Hematopoietic multipotent progenitor cell treated with erythropoietin and hydrocortisone succinate and interleukin-3 and kit ligand, for 4 days (in vitro differentiated cells): ENCODE data around the gene PPIB.

Experiments used
- DNase-seq: peaks from one replicate; pipeline ENCODE4 v3.0.0-alpha.2; 2015

Gene PPIB

DNA sequence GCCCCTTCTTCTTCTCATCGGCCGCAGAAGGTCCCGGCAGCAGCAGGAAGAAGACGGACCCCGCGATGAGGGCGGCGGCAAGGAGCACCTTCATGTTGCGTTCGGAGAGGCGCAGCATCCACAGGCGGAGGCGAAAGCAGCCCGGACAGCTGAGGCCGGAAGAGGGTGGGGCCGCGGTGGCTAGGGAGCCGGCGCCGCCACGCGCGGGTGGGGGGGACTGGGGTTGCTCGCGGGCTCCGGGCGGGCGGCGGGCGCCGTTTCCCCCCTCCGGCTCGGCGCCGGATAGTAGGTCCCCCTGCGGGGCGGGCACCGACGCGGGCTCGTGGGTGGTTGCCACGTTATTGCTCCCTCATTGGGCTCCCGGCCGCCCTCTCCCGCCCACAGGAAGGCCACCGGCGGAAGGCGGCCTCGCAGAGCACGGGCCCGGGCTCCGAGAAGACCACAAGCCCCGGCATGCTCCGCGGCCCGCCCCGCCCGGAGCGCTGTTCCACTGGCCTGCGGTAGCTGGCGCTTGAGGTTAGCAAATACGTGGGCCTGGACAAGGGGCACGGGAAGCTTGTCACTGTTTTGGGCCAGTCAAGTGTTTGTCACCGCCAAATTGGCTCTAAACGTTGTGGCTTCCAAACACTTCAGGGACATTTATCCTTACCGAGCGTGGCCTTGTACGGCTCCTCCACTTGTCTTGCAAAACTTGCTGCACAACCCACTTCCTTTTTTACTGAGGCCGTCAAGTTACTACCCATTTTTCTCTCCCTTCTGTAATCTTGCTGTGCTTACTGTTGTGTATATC, at the start of gene PPIB:
Gene PPIB, minus strand, starts transcription at position 154 of the 790 bp plus-strand sequence. Its CDS starts 36 bp downstream, at position 118.
- peak; percentile 99 for DNase-seq

DNA sequence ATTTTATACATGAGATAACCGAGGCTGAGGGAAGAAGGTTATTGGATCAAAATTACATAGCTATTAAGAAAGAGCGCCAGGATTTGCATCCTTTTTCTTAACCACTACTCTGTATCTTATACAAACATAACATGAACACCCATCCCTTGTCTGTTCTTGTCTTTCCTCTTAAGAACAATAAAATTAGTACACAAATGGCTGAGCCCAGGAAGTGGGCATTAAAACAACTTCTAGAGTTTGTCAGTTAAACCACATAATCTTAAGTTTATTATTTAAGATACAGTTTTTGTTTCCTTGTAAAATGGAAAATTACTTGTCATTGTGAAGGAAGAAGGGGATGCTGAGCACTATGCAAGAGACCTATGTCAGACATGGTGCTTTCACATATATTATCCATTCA, 48.9 kb upstream of the PPIB start:
- no peak for DNase-seq

- DNase-seq = no peak
Observed at GRCh38 chr15:64210371-64210770, 47.5 kb upstream of the PPIB start.

- peak; percentile 79 for DNase-seq
Observed at GRCh38 chr15:64209680-64210334, 47.0 kb upstream of the PPIB start.

DNA sequence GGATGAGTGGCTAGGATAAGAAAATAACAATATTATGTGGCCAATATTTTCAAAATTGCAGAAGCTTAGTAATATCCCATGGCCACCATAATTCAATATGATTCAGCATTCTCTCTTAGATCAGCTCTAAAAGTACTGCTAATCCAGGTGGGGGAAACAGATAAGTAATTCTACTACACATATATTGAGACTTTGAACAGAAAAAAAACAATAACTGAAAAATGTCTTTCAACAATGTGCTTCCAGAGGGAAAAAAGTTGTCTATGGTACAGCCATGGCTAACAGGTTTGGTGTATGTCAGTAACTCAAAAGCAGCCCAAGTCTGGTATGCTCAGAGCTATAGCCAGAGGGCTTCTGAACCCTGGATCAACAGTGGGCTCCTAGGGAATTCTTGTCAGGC, 42.4 kb upstream of the PPIB start:
- DNase-seq = peak; percentile 70

GRCh38 chr15:64197425-64197824, 34.6 kb upstream of the PPIB start:
- no peak for DNase-seq

GRCh38 chr15:64193971-64194370, 31.1 kb upstream of the PPIB start:
- DNase-seq = no peak

GRCh38 chr15:64191971-64192830, 29.4 kb upstream of the PPIB start:
- DNase-seq = no peak

- DNase-seq = no peak
Observed at GRCh38 chr15:64187396-64188191, 24.8 kb upstream of the PPIB start.

DNA sequence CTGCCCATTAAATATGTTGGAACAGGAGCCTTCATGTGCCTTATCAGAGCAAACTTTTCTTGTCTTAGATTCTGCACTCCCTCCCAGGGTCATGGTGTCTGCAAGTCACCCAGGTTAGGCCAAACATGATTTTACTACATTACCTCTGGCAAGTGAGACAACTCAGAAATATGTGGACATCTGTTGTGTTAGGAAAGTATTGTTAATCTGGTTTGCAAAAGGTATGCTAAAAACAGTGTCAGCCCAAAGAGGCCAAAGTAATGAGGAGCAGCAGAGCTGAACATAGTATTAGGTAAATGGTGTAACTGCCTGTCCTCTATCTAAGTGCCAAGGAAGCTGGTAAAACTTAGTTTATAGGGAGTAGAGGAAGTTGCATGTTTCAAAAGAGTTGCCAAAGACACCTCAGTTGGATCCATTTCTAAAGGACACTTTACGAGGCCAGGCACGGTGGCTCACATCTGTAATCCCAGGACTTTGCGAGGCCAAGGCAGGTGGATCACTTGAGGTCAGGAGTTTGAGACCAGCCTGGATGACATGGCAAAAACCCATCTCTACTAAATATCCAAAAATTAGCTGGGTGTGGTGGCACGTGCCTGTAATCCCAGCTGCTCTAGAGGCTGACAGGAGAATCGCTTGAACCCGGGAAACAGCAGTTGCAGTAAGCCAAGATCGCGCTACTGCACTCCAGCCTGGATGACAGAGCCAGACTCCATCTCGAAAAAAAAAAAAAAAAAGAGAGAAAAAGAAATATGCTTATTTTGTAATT, 22.5 kb upstream of the PPIB start:
- no peak for DNase-seq

- DNase-seq = no peak
Observed at GRCh38 chr15:64182859-64183370, 20.1 kb upstream of the PPIB start.

DNA sequence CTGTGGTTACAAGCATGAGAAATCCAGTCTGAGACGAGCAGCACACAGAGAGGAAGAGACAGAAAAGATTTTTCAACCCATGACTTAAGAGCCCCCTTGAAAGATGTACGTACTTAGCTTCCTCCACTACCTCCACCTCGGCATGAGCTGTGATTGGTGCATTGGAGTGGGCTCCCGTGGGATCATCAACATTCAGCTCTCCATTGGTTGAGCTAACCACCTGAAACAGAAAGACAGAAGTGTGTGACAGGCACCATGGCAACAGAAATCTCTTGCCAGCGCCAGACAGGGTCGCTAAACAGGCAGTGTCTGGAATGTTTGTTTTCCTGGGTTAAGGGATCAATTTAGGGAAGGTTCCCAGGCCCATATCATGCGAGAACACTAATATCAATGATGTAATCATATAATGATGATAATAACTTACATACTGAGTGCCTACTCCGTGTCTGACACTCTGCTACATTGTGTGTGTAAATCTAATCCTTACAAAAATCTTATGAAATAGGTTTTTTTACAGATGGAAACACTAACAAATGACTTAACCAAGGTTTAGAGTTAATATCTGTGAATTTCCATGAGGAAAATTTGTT, 17.5 kb upstream of the PPIB start:
- no peak for DNase-seq

DNA sequence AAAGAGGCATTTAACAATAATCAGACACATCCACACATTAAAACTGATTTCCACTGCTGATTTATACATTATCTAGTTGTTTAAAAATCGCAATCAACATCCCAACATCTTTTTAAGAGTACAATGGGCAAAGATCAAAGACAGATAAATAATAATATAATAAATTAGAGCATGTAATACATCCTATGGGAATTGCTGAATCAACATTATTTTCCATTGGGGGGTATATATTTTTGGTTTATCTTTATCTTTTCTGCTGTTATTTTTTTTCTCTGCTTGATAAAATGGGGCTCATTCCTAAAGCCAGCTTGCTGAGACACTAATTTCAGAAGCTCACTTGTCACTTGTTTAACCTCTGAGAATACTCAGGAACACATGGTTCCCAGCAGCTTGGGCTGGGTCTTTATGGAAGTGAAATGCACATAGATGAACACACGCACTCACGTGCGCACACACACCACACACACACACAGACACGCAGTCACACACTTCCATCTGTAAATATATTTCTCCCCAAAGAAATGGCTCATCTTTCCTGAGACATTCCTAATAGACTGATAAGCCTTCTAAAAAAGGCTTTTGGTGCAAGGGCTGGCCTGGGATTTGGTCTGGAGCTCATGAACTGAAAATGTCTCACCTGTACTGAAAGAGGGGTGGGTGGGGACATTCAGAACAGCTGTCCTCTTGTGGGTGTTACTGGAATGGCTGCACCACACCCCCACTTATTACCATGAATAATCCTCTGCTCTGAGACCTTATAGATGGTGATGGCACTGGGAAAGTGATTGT, 3.5 kb upstream of the PPIB start:
- DNase-seq = no peak

DNA sequence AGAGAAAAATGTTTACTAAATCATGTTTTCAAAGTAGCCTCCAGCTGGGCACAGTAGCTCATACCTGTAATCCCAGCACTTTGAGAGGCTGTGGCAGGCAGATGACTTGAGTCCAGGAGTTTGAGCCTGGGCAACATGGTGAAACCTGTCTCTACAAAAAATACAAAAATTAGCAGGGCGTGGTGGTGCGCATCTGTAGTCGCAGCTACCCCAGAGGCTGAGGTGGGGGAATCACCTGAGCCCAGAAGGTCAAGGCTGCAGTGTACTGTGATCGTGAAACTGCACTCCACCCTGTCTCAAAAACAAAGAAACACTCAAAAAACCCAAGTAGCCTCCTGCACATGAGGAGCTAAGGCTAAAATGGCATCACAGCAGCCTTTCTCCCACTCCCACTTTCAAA, 1.6 kb upstream of the PPIB start:
- DNase-seq = no peak

DNA sequence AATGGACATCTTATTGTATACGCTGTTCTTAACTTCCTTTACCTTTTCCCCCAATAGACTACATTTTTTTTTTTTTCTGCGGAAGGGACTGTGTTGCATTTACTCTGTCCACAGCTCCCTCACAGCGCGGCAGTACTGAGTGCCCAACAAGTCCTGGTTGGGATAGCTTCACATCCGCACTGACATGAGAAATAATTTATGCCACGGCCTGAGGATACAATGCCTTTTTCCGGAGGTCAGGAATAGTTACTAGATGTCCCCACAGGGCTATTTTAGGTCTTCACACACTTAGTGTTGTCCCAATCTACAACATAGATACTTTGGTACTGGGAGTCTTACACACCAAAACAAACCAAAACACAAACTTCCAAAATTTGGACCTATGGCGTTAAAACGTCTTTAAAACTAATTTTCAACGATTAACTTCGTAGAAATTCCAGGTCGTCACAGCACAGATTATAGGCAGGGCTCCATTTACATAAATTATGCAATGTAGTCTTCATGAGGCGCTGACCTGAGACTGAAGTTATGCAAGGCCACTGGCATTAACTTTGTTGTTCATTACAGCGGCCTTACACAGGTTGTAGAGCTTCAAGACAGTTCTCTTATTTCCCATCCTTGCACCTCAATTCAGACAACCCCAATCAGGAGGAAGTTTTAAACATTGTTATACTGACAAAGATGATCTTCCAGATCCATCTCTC, 989 bp upstream of the PPIB start:
- DNase-seq = peak; percentile 56

- DNase-seq = no peak
Observed at GRCh38 chr15:64162478-64162868, 349 bp downstream of the PPIB start.

DNA sequence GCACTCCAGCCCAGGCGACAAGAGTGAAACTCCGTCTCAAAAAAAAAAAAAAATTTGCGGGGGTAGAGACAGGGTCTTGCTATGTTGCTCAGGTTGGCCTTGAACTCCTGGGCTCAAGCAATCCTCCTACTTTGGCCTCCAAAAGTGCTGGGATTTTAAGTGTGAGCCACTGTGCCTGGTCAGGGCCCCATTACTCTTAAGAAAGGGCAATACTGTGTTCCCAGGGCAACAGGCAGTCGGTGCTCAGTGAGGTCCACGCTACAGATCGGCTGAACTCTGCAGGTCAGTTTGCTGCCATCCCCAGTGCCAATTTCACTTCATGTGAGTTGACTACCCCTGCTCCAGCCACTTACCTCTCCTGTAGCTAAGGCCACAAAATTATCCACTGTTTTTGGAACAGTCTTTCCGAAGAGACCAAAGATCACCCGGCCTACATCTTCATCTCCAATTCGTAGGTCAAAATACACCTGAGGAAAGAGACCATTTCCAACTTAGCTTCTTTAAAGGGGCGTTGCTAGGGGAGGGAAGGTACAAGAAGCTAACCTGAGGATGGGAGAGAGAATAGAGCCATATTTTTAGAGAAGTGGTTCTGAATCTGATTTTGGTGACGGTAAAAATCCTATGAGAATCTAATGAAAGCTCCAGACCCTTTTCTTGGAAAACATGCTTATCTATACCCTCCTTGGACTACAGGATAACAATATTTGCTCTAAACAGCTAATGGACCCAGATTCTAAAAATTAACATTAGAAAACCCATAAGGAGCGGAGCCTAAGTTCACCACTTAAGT, 939 bp downstream of the PPIB start:
- DNase-seq = no peak

GRCh38 chr15:64158363-64159134, 4.3 kb downstream of the PPIB start:
- no peak for DNase-seq
